ENCODE data around the gene PLAC9.

Gene PLAC9

DNA sequence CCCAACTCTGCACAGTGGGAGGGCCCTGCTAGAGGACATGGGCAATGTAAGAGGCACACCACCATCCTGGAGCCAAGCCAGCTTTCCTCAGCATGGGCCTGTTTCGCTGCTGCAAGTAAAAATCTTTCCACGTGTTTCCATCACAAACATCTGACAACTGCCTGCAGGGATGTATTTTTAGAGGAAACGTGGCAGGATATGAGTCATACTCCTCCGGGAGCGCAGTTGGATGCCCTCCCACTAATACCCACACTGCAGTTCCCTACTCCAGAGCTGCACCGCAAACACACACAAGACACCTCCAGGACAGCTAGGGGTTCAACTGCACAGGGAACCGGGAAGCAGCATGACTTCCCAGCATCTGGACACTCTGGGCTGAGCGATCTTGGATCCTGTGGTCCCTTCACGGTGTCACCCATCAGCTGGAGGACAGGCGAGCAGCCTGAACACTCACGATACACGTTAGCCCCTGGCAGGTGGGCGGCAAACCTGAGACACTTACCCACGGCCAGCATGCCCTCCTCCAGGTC is 26.1 kb downstream of the PLAC9 start:
- Histone ChIP-seq H3K9me2 (replicated peaks; ENCODE audit: insufficient read depth, low read length) (no peaks in the 10 kb centered on the region), H3K9ac (ENCODE audit: low read length) (no peak overlapping the region), H3K9me3 (ENCODE audit: insufficient read depth, low read length) (no peaks in the 10 kb centered on the region), H3K4me3 (ENCODE audit: insufficient read depth, low read length, poor library complexity, severe bottlenecking) (no peak overlapping the region), H3K4me2 (ENCODE audit: low read depth, low read length, poor library complexity, severe bottlenecking) (no peak overlapping the region), H3F3A (ENCODE audit: insufficient read depth) (no peaks in the 10 kb centered on the region), H3K27me3 (ENCODE audit: low read length) (no peaks in the 10 kb centered on the region), H4K20me1 (ENCODE audit: low read depth, low read length) (no peaks in the 10 kb centered on the region), H3K79me2 (ENCODE audit: insufficient read depth, low read length) (no peaks in the 10 kb centered on the region), H2AFZ (ENCODE audit: low read depth, low read length, severe bottlenecking) (no peak overlapping the region), H3K27ac (ENCODE audit: low read depth, low read length) (no peak overlapping the region), H3K36me3 (ENCODE audit: low read length) (no peaks in the 10 kb centered on the region)
- TF ChIP-seq EZH2phosphoT487 (conservative IDR thresholded peaks at IDR 0.05; ENCODE audit: low read length) = no peak
- TF ChIP-seq, protein P1, sequence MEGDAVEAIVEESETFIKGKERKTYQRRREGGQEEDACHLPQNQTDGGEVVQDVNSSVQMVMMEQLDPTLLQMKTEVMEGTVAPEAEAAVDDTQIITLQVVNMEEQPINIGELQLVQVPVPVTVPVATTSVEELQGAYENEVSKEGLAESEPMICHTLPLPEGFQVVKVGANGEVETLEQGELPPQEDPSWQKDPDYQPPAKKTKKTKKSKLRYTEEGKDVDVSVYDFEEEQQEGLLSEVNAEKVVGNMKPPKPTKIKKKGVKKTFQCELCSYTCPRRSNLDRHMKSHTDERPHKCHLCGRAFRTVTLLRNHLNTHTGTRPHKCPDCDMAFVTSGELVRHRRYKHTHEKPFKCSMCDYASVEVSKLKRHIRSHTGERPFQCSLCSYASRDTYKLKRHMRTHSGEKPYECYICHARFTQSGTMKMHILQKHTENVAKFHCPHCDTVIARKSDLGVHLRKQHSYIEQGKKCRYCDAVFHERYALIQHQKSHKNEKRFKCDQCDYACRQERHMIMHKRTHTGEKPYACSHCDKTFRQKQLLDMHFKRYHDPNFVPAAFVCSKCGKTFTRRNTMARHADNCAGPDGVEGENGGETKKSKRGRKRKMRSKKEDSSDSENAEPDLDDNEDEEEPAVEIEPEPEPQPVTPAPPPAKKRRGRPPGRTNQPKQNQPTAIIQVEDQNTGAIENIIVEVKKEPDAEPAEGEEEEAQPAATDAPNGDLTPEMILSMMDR (IDR thresholded peaks at IDR 0.05; ENCODE audit: insufficient read depth, low read length, poor library complexity, severe bottlenecking) = no peak

DNA sequence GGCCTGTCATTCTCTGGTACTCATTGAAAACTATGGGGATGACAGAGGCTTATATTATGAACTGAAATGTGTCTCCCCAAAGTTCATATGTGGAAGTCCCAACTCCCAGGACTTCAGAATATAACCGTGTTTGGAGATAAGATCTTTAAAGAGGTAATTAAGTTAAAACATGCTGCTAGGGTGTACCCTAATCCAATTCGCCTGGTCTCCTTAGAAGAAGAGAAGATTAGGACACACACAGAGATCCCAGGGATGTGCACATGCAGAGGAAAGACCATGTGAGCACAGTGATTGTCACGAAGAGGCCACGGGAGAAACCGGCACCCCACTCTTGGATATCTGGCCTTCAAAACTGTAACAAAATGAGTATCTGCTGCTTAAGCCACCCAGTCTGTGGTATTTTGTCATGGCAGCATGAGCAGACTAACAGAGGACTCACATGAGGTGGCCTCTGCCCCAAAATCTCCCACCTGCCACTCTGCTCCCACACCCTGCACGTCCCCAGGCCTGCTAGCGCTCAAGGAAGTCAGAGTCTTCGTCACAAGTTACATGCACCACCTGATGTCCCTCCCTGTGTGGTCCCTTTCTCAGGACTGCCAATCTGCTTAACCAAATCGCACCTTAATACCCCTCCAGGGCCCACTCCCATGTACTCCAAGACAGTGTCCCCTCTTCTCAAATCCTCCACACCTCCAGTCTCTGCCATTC is 26.8 kb downstream of the PLAC9 start:
- Histone ChIP-seq H3K36me3 (ENCODE audit: low read length) (no peaks in the 10 kb centered on the region), H4K20me1 (ENCODE audit: low read depth, low read length) (no peaks in the 10 kb centered on the region), H3K79me2 (ENCODE audit: insufficient read depth, low read length) (no peaks in the 10 kb centered on the region), H3K4me3 (ENCODE audit: insufficient read depth, low read length, poor library complexity, severe bottlenecking) (no peak overlapping the region), H3K27me3 (ENCODE audit: low read length) (no peaks in the 10 kb centered on the region), H3K27ac (ENCODE audit: low read depth, low read length) (no peak overlapping the region), H3K9ac (ENCODE audit: low read length) (no peak overlapping the region), H2AFZ (ENCODE audit: low read depth, low read length, severe bottlenecking) (no peak overlapping the region), H3K4me2 (ENCODE audit: low read depth, low read length, poor library complexity, severe bottlenecking) (no peak overlapping the region), H3K9me2 (replicated peaks; ENCODE audit: insufficient read depth, low read length) (no peaks in the 10 kb centered on the region), H3K9me3 (ENCODE audit: insufficient read depth, low read length) (no peaks in the 10 kb centered on the region), H3F3A (ENCODE audit: insufficient read depth) (no peaks in the 10 kb centered on the region)
- no peak for TF ChIP-seq EZH2phosphoT487 (conservative IDR thresholded peaks at IDR 0.05; ENCODE audit: low read length)
- TF ChIP-seq, protein P1 (IDR thresholded peaks at IDR 0.05; ENCODE audit: insufficient read depth, low read length, poor library complexity, severe bottlenecking) = no peak

DNA sequence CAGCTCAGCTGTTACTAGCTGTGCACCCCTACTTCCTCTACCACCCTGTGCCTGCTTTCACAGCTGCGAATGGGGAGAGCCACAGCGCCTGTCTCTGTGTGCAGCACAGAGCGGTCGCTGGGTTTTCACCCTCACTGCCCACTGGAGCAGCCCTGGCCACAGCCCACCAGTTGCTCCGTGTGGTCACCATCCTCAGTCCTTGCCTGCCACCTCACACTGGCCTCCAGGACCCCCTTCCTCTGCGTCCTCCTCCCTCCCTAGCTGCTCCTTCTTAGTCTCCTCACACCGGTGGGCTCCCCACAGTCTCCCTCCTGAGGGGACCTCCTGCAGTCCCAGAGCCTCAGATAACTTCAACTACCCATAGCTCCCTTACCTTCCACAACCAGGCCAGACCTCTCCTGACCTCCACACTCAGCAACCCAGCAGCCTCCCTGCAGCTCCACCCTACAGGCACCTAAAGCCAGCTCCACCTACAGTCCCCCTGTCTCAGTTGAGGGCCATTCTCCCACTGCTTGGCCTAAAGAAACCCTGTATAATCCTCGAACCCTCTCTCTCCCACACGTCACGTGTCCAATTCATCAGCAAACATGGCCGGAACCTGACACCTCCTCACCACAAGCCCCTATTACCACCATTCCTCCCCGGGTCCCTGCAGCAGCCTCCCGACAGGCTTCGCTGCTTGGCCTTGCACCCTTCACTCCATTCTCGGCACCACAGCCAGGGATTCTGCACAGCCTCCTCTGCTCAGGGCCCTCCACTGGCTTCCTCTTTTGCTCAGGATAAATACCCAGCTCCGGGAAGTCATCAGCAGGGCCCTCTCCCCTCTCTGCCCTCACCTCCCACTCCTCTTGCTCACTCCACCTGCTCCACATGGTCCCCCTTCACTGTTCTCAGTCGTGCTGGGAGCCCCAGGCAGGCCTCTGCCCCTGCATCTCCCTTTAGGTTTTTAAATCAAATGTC is 28.1 kb downstream of the PLAC9 start:
- Histone ChIP-seq H4K20me1 (ENCODE audit: low read depth, low read length) (no peaks in the 10 kb centered on the region), H3K27ac (ENCODE audit: low read depth, low read length) (no peak overlapping the region), H3K9me3 (ENCODE audit: insufficient read depth, low read length) (no peaks in the 10 kb centered on the region), H2AFZ (ENCODE audit: low read depth, low read length, severe bottlenecking) (no peak overlapping the region), H3K27me3 (ENCODE audit: low read length) (no peaks in the 10 kb centered on the region), H3F3A (ENCODE audit: insufficient read depth) (no peaks in the 10 kb centered on the region), H3K9ac (ENCODE audit: low read length) (no peak overlapping the region), H3K79me2 (ENCODE audit: insufficient read depth, low read length) (no peaks in the 10 kb centered on the region), H3K36me3 (ENCODE audit: low read length) (no peaks in the 10 kb centered on the region), H3K9me2 (replicated peaks; ENCODE audit: insufficient read depth, low read length) (no peaks in the 10 kb centered on the region), H3K4me2 (ENCODE audit: low read depth, low read length, poor library complexity, severe bottlenecking) (no peak overlapping the region), H3K4me3 (ENCODE audit: insufficient read depth, low read length, poor library complexity, severe bottlenecking) (no peak overlapping the region)
- TF ChIP-seq EZH2phosphoT487 (conservative IDR thresholded peaks at IDR 0.05; ENCODE audit: low read length) = no peak
- TF ChIP-seq, protein P1 (IDR thresholded peaks at IDR 0.05; ENCODE audit: insufficient read depth, low read length, poor library complexity, severe bottlenecking) = no peak

Data from SU-DHL-6 (cell line).